CD8-positive, alpha-beta memory T cell (primary cell): ENCODE measurements around the gene LDLRAD4. TPM values are rescaled to one million over a fixed set of nuclear protein-coding genes. Genes with fewer than 3 reads are reported as not detected.

Experiments used
- CTCF ChIA-PET: fragments of 350-600 bp; sonication (Branson Sonifier 250); formaldehyde crosslinking; loops from one replicate; lab custom pipeline; 2021; ENCODE audit warnings: antibody characterized with exemption; lab: Charles Lee
- POLR2A ChIA-PET: fragments of 350-600 bp; sonication (Branson Sonifier 250); formaldehyde crosslinking; loops from one replicate; lab custom pipeline; 2021; ENCODE audit warnings: antibody characterized with exemption; lab: Charles Lee
- DNase-seq, 5 donors: peaks; one replicate each; pipeline versions ENCODE4 v3.0.0 to v3.0.0-alpha.2; 2020 to 2022; ENCODE audit warnings: mixed read lengths in 1 of 5
- H3K27ac ChIP-seq: one replicate; pipeline ENCODE4 v1.7.0; 2013; ENCODE audit warnings: low read depth, mild to moderate bottlenecking, low read length, moderate library complexity
- H3K27me3 ChIP-seq: 2 replicates; pipeline ENCODE4 v1.7.0; 2013; ENCODE audit warnings: low read length, mild to moderate bottlenecking; ENCODE audit not compliant: insufficient read depth, poor library complexity, severe bottlenecking
- H3K36me3 ChIP-seq: 2 replicates; pipeline ENCODE4 v1.7.0; 2013; ENCODE audit warnings: mild to moderate bottlenecking, low read length, moderate library complexity; ENCODE audit not compliant: insufficient read depth
- H3K4me1 ChIP-seq: 2 replicates; pipeline ENCODE4 v1.7.0; 2013; ENCODE audit warnings: mild to moderate bottlenecking, low read length, moderate library complexity; ENCODE audit not compliant: insufficient read depth
- H3K4me3 ChIP-seq: 2 replicates; pipeline ENCODE4 v1.7.0; 2013; ENCODE audit warnings: mild to moderate bottlenecking, low read length
- H3K9me3 ChIP-seq: 2 replicates; pipeline ENCODE4 v1.7.0; 2013; ENCODE audit warnings: mild to moderate bottlenecking, low read length
- H3K27ac Mint-ChIP-seq, 8 donors: one replicate each; pipeline ENCODE4 v1.8.0; 2020 to 2021; ENCODE audit warnings: mixed read lengths in 8 of 8, mild to moderate bottlenecking in 6 of 8, inconsistent platforms in 3 of 8, moderate library complexity in 3 of 8
- H3K27me3 Mint-ChIP-seq, 2 donors: one replicate each; pipeline ENCODE4 v1.8.0; 2020 to 2021; ENCODE audit warnings: mixed read lengths in 2 of 2, mild to moderate bottlenecking in 1 of 2, moderate library complexity in 1 of 2
- H3K36me3 Mint-ChIP-seq, 3 donors: one replicate each; pipeline ENCODE4 v1.8.0; 2020 to 2021; ENCODE audit warnings: mixed read lengths in 3 of 3, inconsistent platforms in 1 of 3, mild to moderate bottlenecking in 1 of 3
- H3K4me1 Mint-ChIP-seq, 3 donors: one replicate each; pipeline ENCODE4 v1.8.0; 2020 to 2021; ENCODE audit warnings: mixed read lengths in 3 of 3, inconsistent platforms in 1 of 3, mild to moderate bottlenecking in 1 of 3
- H3K4me3 Mint-ChIP-seq, 7 donors: one replicate each; pipeline ENCODE4 v1.8.0; 2020 to 2021; ENCODE audit warnings: mixed read lengths in 7 of 7, mild to moderate bottlenecking in 6 of 7, moderate library complexity in 4 of 7, inconsistent platforms in 2 of 7
- H3K9me3 Mint-ChIP-seq, 5 donors: one replicate each; pipeline ENCODE4 v1.8.0; 2020 to 2022; ENCODE audit warnings: mixed read lengths in 5 of 5, mild to moderate bottlenecking in 3 of 5, moderate library complexity in 2 of 5, inconsistent platforms in 1 of 5
- polyA plus RNA-seq: library from polyadenylated mRNA; unstranded; fragments of 300-500 nt; fragmentation: Illumina TruSeq; gene quantifications from one replicate; pipeline ENCODE4 v1.2.3, GENCODE V29; 2021
- total RNA-seq, 2 experiments: library from RNA; stranded (reverse); gene quantifications; one replicate each; pipeline ENCODE4 v1.2.3, GENCODE V29; 2021

The LDLRAD4 gene
- total and polyA plus RNA-seq, 3 experiments from 2014 or later = 8.1 to 30.4 (median 27.3) TPM

GRCh38 chr18:13409997-13410396 is 191.4 kb downstream of the LDLRAD4 start:
- Histone ChIP-seq H3K4me3 (no peak overlapping the region), H3K27me3 (no peaks in the 10 kb centered on the region), H3K4me1 (no peaks in the 10 kb centered on the region), H3K36me3 (no peaks in the 10 kb centered on the region), H3K9me3 (no peaks in the 10 kb centered on the region), H3K27ac (no peak overlapping the region)
- POLR2A ChIA-PET = no interaction called here
- Mint-ChIP-seq H3K27me3 (peaks cover 0 to 1% of the 10 kb centered on the region in 2 donors), H3K4me3 (no peak overlapping the region), H3K27ac (no peak overlapping the region), H3K9me3 (peaks cover 0 to 10% (median 6%) of the 10 kb centered on the region in 5 donors), H3K36me3 (peaks cover 0 to 14% (median 5%) of the 10 kb centered on the region in 3 donors), H3K4me1 (no peaks in the 10 kb centered on the region)
- no peak for DNase-seq
- CTCF ChIA-PET = no interaction called here

GRCh38 chr18:13410471-13410870 is 191.9 kb downstream of the LDLRAD4 start:
- no peaks in the 10 kb centered on the region for H3K27me3 ChIP-seq
- no peaks in the 10 kb centered on the region for H3K4me1 Mint-ChIP-seq
- POLR2A ChIA-PET = no interaction called here
- no peaks in the 10 kb centered on the region for H3K4me1 ChIP-seq
- no peak overlapping the region for H3K27ac Mint-ChIP-seq
- H3K27ac ChIP-seq = no peak overlapping the region
- H3K4me3 Mint-ChIP-seq = no peak overlapping the region
- no peak for DNase-seq
- peaks cover 0 to 1% of the 10 kb centered on the region in 2 donors for H3K27me3 Mint-ChIP-seq
- no peaks in the 10 kb centered on the region for H3K9me3 ChIP-seq
- H3K36me3 Mint-ChIP-seq = peaks cover 0 to 14% (median 5%) of the 10 kb centered on the region in 3 donors
- no peaks in the 10 kb centered on the region for H3K36me3 ChIP-seq
- no peak overlapping the region for H3K4me3 ChIP-seq
- CTCF ChIA-PET = no interaction called here
- H3K9me3 Mint-ChIP-seq = peaks cover 0 to 10% (median 6%) of the 10 kb centered on the region in 5 donors

GRCh38 chr18:13412017-13412416 is 193.5 kb downstream of the LDLRAD4 start:
- no peak overlapping the region for H3K27ac ChIP-seq
- peaks cover 0 to 2% (median 0%) of the 10 kb centered on the region in 3 donors for H3K4me1 Mint-ChIP-seq
- no peaks in the 10 kb centered on the region for H3K27me3 ChIP-seq
- H3K9me3 Mint-ChIP-seq = peaks cover 0 to 10% (median 6%) of the 10 kb centered on the region in 5 donors
- H3K36me3 ChIP-seq = no peaks in the 10 kb centered on the region
- no peak overlapping the region for H3K4me3 Mint-ChIP-seq
- H3K27ac Mint-ChIP-seq = no peak overlapping the region
- ChIA-PET CTCF (interaction anchor here (1.1 kb wide), 1 partner anchor 10 kb away, joined by 3 read pairs; no protein-coding TSS in a partner anchor), POLR2A (no interaction called here)
- H3K4me3 ChIP-seq = no peak overlapping the region
- peaks cover 0 to 14% (median 5%) of the 10 kb centered on the region in 3 donors for H3K36me3 Mint-ChIP-seq
- no peak for DNase-seq
- H3K4me1 ChIP-seq = no peaks in the 10 kb centered on the region
- H3K9me3 ChIP-seq = no peaks in the 10 kb centered on the region
- H3K27me3 Mint-ChIP-seq = peaks cover 0 to 1% of the 10 kb centered on the region in 2 donors

- H3K27ac ChIP-seq = no peak overlapping the region
- no peak overlapping the region for H3K27ac Mint-ChIP-seq
These were observed 194.3 kb downstream of the LDLRAD4 start for GRCh38 chr18:13412901-13413300.

GRCh38 chr18:13414102-13414501 is 195.5 kb downstream of the LDLRAD4 start:
- POLR2A ChIA-PET = no interaction called here
- no peaks in the 10 kb centered on the region for H3K36me3 ChIP-seq
- DNase-seq = no peak
- H3K4me3 ChIP-seq = no peak overlapping the region
- H3K4me3 Mint-ChIP-seq = no peak overlapping the region
- peaks cover 0 to 14% (median 5%) of the 10 kb centered on the region in 3 donors for H3K36me3 Mint-ChIP-seq
- peaks cover 0 to 10% (median 6%) of the 10 kb centered on the region in 5 donors for H3K9me3 Mint-ChIP-seq
- peaks cover 0 to 1% of the 10 kb centered on the region in 2 donors for H3K27me3 Mint-ChIP-seq
- no peaks in the 10 kb centered on the region for H3K9me3 ChIP-seq
- no peak overlapping the region for H3K27ac Mint-ChIP-seq
- peaks cover 0 to 2% (median 0%) of the 10 kb centered on the region in 3 donors for H3K4me1 Mint-ChIP-seq
- CTCF ChIA-PET = no interaction called here
- H3K27ac ChIP-seq = no peak overlapping the region
- H3K27me3 ChIP-seq = no peaks in the 10 kb centered on the region
- H3K4me1 ChIP-seq = no peaks in the 10 kb centered on the region

More at GRCh38 chr18:13412901-13413300, 194.3 kb downstream of the LDLRAD4 start:
- no peaks in the 10 kb centered on the region for H3K9me3 ChIP-seq
- Mint-ChIP-seq H3K9me3 (peaks cover 0 to 10% (median 6%) of the 10 kb centered on the region in 5 donors), H3K4me3 (no peak overlapping the region), H3K4me1 (peaks cover 0 to 2% (median 0%) of the 10 kb centered on the region in 3 donors), H3K36me3 (peaks cover 0 to 14% (median 5%) of the 10 kb centered on the region in 3 donors), H3K27me3 (peaks cover 0 to 1% of the 10 kb centered on the region in 2 donors)
- ChIA-PET POLR2A (no interaction called here), CTCF (interaction anchor here (1.1 kb wide), 1 partner anchor 9 kb away, joined by 3 read pairs; no protein-coding TSS in a partner anchor)
- no peaks in the 10 kb centered on the region for H3K27me3 ChIP-seq
- H3K36me3 ChIP-seq = no peaks in the 10 kb centered on the region
- DNase-seq = no peak
- H3K4me1 ChIP-seq = no peaks in the 10 kb centered on the region
- no peak overlapping the region for H3K4me3 ChIP-seq

GRCh38 chr18:13414521-13414920 is 196.0 kb downstream of the LDLRAD4 start:
- H3K9me3 ChIP-seq = no peaks in the 10 kb centered on the region
- Mint-ChIP-seq H3K27ac (no peak overlapping the region), H3K4me3 (no peak overlapping the region), H3K4me1 (peaks cover 0 to 2% (median 0%) of the 10 kb centered on the region in 3 donors), H3K36me3 (peaks cover 0 to 14% (median 5%) of the 10 kb centered on the region in 3 donors), H3K9me3 (peaks cover 0 to 10% (median 6%) of the 10 kb centered on the region in 5 donors), H3K27me3 (peaks cover 0 to 1% of the 10 kb centered on the region in 2 donors)
- H3K4me3 ChIP-seq = no peak overlapping the region
- no peak for DNase-seq
- H3K27me3 ChIP-seq = no peaks in the 10 kb centered on the region
- H3K36me3 ChIP-seq = no peaks in the 10 kb centered on the region
- POLR2A ChIA-PET = no interaction called here
- no peaks in the 10 kb centered on the region for H3K4me1 ChIP-seq
- CTCF ChIA-PET = no interaction called here
- no peak overlapping the region for H3K27ac ChIP-seq

GRCh38 chr18:13415736-13416135 is 197.2 kb downstream of the LDLRAD4 start:
- H3K4me3 ChIP-seq = no peak overlapping the region
- H3K4me3 Mint-ChIP-seq = no peak overlapping the region
- peaks cover 0 to 3% of the 10 kb centered on the region in 2 donors for H3K27me3 Mint-ChIP-seq
- CTCF ChIA-PET = no interaction called here
- H3K9me3 Mint-ChIP-seq = peaks cover 0 to 10% (median 6%) of the 10 kb centered on the region in 5 donors
- no peak for DNase-seq
- peaks cover 0 to 14% (median 3%) of the 10 kb centered on the region in 3 donors for H3K36me3 Mint-ChIP-seq
- no peak overlapping the region for H3K27ac ChIP-seq
- POLR2A ChIA-PET = no interaction called here
- no peaks in the 10 kb centered on the region for H3K4me1 ChIP-seq
- no peaks in the 10 kb centered on the region for H3K9me3 ChIP-seq
- H3K27ac Mint-ChIP-seq = no peak overlapping the region
- no peaks in the 10 kb centered on the region for H3K36me3 ChIP-seq
- no peaks in the 10 kb centered on the region for H3K27me3 ChIP-seq
- H3K4me1 Mint-ChIP-seq = peaks cover 0 to 2% (median 0%) of the 10 kb centered on the region in 3 donors

- H3K4me3 ChIP-seq = no peak overlapping the region
- Mint-ChIP-seq H3K36me3 (peaks cover 0 to 13% (median 3%) of the 10 kb centered on the region in 3 donors), H3K9me3 (peaks cover 0 to 10% (median 6%) of the 10 kb centered on the region in 5 donors), H3K27me3 (peaks cover 0 to 3% of the 10 kb centered on the region in 2 donors), H3K4me3 (no peak overlapping the region), H3K4me1 (peaks cover 0 to 4% (median 0%) of the 10 kb centered on the region in 3 donors), H3K27ac (peak overlapping the region in 1 of 8 donors; percentile 11)
- peak in 1 of 5 donors; percentile 23 for DNase-seq
- H3K27ac ChIP-seq = no peak overlapping the region
- ChIA-PET POLR2A (no interaction called here), CTCF (no interaction called here)
- H3K36me3 ChIP-seq = no peaks in the 10 kb centered on the region
- H3K27me3 ChIP-seq = no peaks in the 10 kb centered on the region
- no peaks in the 10 kb centered on the region for H3K4me1 ChIP-seq
- H3K9me3 ChIP-seq = no peaks in the 10 kb centered on the region
These were observed 197.6 kb downstream of the LDLRAD4 start for GRCh38 chr18:13416208-13416607.
